H1 (cell line): ENCODE results near the gene RABL3. TPM values are rescaled to one million over a fixed set of nuclear protein-coding genes. Genes with fewer than 3 reads are reported as not detected.
A peak's percentile ranks its signal among the peaks of the same experiment; 100 is the strongest.

ENCODE experiments used
- BACH1 ChIP-seq: IDR thresholded peaks from 2 replicates; pipeline ENCODE4 v1.6.1; 2012; ENCODE audit warnings: low read length, improper control_type of control experiment
- BCL11A ChIP-seq, 2 experiments: IDR thresholded peaks; one replicate each; pipeline ENCODE4 v1.6.1; 2011; ENCODE audit warnings: low read depth in 2 of 2, low read length in 2 of 2, mild to moderate bottlenecking in 2 of 2
- CBX8 ChIP-seq: fragments of 300-800, 300-1000 bp; sonication (generic); IDR thresholded peaks from 2 replicates; pipeline ENCODE4 v1.7.1; 2016; ENCODE audit warnings: low read depth, low read length, borderline replicate concordance
- CHD2 ChIP-seq: IDR thresholded peaks from 2 replicates; pipeline ENCODE4 v1.6.1; 2012; ENCODE audit warnings: low read length, improper control_type of control experiment
- CTCF ChIP-seq, 3 experiments: IDR thresholded peaks; 1 replicate in 2 of 3; 2 replicates in 1 of 3; pipeline versions ENCODE4 v1.5.1 to v1.6.1; 2011; ENCODE audit warnings: low read length in 3 of 3, mild to moderate bottlenecking in 3 of 3, inconsistent platforms in 2 of 3, low read depth in 1 of 3, moderate library complexity in 1 of 3; ENCODE audit not compliant: insufficient read depth in 1 of 3; ENCODE audit errors: control extremely low read depth in 1 of 3
- E2F6 ChIP-seq: IDR thresholded peaks from 2 replicates; pipeline ENCODE4 v1.6.1; 2012; ENCODE audit warnings: inconsistent platforms
- EP300 ChIP-seq, 2 experiments: IDR thresholded peaks; 1 replicate in 1 of 2; 2 replicates in 1 of 2; pipeline ENCODE4 v1.6.1; 2011 to 2012; ENCODE audit warnings: low read depth in 2 of 2, low read length in 2 of 2, mild to moderate bottlenecking in 2 of 2, borderline replicate concordance in 1 of 2, inconsistent platforms in 1 of 2, moderate library complexity in 1 of 2
- EZH2 ChIP-seq: fragments of 200-600 bp; sonication (generic); IDR thresholded peaks from 2 replicates; pipeline ENCODE4 v1.7.1; 2012; ENCODE audit warnings: low read depth, mild to moderate bottlenecking, moderate library complexity, low read length, inconsistent platforms; ENCODE audit not compliant: severe bottlenecking
- KDM4A ChIP-seq: IDR thresholded peaks from one replicate; pipeline ENCODE4 v1.7.1; 2012; ENCODE audit warnings: low read depth, mild to moderate bottlenecking, moderate library complexity, low read length, inconsistent platforms; ENCODE audit not compliant: severe bottlenecking
- PHF8 ChIP-seq: fragments of 200-600 bp; sonication (generic); conservative IDR thresholded peaks from 2 replicates; pipeline ENCODE4 v1.7.1; 2012; ENCODE audit warnings: low read depth, mild to moderate bottlenecking, inconsistent platforms, low read length, moderate library complexity
- POLR2A ChIP-seq, 2 experiments: IDR thresholded peaks; 1 replicate in 1 of 2; 2 replicates in 1 of 2; pipeline ENCODE4 v1.6.1; 2011; ENCODE audit warnings: low read depth in 2 of 2, low read length in 2 of 2, mild to moderate bottlenecking in 2 of 2; ENCODE audit errors: control extremely low read depth in 1 of 2
- POLR2AphosphoS5 ChIP-seq: IDR thresholded peaks from 2 replicates; pipeline ENCODE4 v1.6.1; 2011; ENCODE audit warnings: low read depth, low read length
- RFX5 ChIP-seq: IDR thresholded peaks from 2 replicates; pipeline ENCODE4 v1.6.1; 2011; ENCODE audit warnings: low read depth, low read length, improper control_type of control experiment, borderline replicate concordance
- RXRA ChIP-seq: IDR thresholded peaks from 2 replicates; pipeline ENCODE4 v1.6.1; 2011; ENCODE audit warnings: low read depth, mild to moderate bottlenecking, low read length, moderate library complexity; ENCODE audit not compliant: insufficient read depth
- SAP30 ChIP-seq: fragments of 300-600 bp; sonication (generic); IDR thresholded peaks from 2 replicates; pipeline ENCODE4 v1.7.1; 2012; ENCODE audit warnings: low read length, moderate library complexity, mild to moderate bottlenecking, inconsistent platforms; ENCODE audit not compliant: insufficient read depth, insufficient replicate concordance
- SIN3A ChIP-seq, 2 experiments: IDR thresholded peaks in 1 of 2; conservative IDR thresholded peaks in 1 of 2; 2 replicates each; pipeline ENCODE4 v1.6.1; 2011 to 2012; ENCODE audit warnings: low read length in 2 of 2, improper control_type of control experiment in 1 of 2, low read depth in 1 of 2, mild to moderate bottlenecking in 1 of 2
- SIX5 ChIP-seq: IDR thresholded peaks from 2 replicates; pipeline ENCODE4 v1.6.1; 2011; ENCODE audit warnings: mild to moderate bottlenecking, low read depth, low read length
- SP1 ChIP-seq: IDR thresholded peaks from 2 replicates; pipeline ENCODE4 v1.6.1; 2011; ENCODE audit warnings: low read depth, low read length
- SP4 ChIP-seq: IDR thresholded peaks from 2 replicates; pipeline ENCODE4 v1.6.1; 2012; ENCODE audit warnings: low read length, inconsistent platforms
- TAF1 ChIP-seq: IDR thresholded peaks from 2 replicates; pipeline ENCODE4 v1.6.1; 2011; ENCODE audit warnings: mild to moderate bottlenecking, low read depth, low read length
- TAF7 ChIP-seq: optimal IDR thresholded peaks from 2 replicates; pipeline ENCODE3; 2011; ENCODE audit warnings: low read depth, mild to moderate bottlenecking, inconsistent platforms, low read length, moderate library complexity, borderline replicate concordance
- YY1 ChIP-seq: IDR thresholded peaks from 2 replicates; pipeline ENCODE4 v1.6.1; 2011; ENCODE audit warnings: low read depth, mild to moderate bottlenecking, low read length
- polyA plus RNA-seq, 7 experiments: library from polyadenylated mRNA; depleted of rRNA in 3 of 7; stranded (reverse) in 5 of 7; unstranded in 2 of 7; fragments of >200 nt in 5 of 7; fragments of 200-250 nt in 2 of 7; gene quantifications; 1 replicate in 5 of 7; 2 replicates in 1 of 7; 4 replicates in 1 of 7; pipeline versions ENCODE4 v1.2.1 to v1.2.3, GENCODE V29; 2011 to 2013; ENCODE audit warnings: missing spikeins in 2 of 7, mixed read lengths in 2 of 7
- total RNA-seq: library from RNA; stranded (reverse); fragmentation: NEBNext Ultra II Directional; extraction: Animal tissue kit (Norgen Biotek cat#: 25700); gene quantifications from 2 replicates; pipeline ENCODE4 v1.2.1, GENCODE V29; 2021

RABL3 gene
- total and polyA plus RNA-seq, 2 of the 8 experiments (the other 6 are each of a cell fraction or from before 2014, with no cell fraction given), result 4.4 to 19.2 TPM

DNA sequence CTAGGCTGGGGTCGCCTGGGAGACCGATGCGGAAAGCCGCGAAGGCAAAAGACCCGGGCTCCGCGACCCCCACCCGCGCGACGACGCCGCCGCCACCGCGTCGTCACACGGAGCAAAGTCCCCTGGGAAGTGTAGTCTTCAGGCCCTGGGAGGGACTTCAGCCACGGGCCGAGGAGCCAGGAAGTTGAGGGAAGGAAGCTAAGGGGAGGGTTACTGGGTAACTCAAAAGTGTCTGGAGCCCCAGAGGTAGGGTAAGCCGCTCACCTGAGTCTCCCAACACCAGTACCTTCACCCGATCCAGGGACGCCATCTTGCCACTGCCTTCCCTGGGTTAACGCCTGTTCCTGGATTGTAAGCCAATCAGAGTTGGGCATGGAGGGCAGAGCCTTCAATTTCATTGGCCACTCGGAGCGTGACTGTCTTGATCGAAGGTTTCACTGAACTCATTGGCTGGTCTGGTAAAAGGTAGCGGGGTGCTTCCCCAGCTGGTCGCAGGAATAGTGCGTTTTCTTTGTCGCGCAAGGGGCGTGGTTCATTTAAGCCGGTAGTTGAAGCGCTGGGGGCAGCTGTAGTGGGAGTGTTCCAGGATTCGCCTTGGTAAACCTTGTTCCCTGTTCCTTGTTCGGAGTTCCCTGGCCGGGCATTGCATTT lies at the start of gene RABL3, which contains the start of gene GTF2E1 (continued):
- TF ChIP-seq CTCF (IDR thresholded peaks at IDR 0.05; ENCODE audit: control extremely low read depth in 1 of 3, insufficient read depth in 1 of 3, low read depth in 1 of 3, low read length in 3 of 3) (no peak), TAF7 (peak; percentile 64), POLR2AphosphoS5 (peak; percentile 91), E2F6 (peak; percentile 72; the same call in 1 of the 2 replicates), TAF1 (peak; percentile 92), YY1 (peak; percentile 98), CHD2 (peak; percentile 8; the same call in 1 of the 2 replicates), POLR2A (IDR thresholded peaks at IDR 0.05; ENCODE audit: control extremely low read depth in 1 of 2, low read depth in 2 of 2, low read length in 2 of 2) (peak; percentile 83 to 97), SP1 (peak; percentile 88), SAP30 (peak; percentile 91), BACH1 (no peak), PHF8 (peak; percentile 89), SIX5 (peak; percentile 56), SP4 (no peak), CBX8 (no peak), KDM4A (peak; percentile 94), EP300 (IDR thresholded peaks at IDR 0.05; ENCODE audit: borderline replicate concordance in 1 of 2, low read depth in 2 of 2, low read length in 2 of 2) (no peak), SIN3A (conservative IDR thresholded peaks at IDR 0.05 in 1 of 2, IDR thresholded peaks at IDR 0.05 in 1 of 2; ENCODE audit: low read depth in 1 of 2, low read length in 2 of 2) (peak; percentile 57 to 94; a peak in 3 of 4 replicates), RXRA (no peak), EZH2 (no peak), BCL11A (IDR thresholded peaks at IDR 0.05; ENCODE audit: low read depth in 2 of 2, low read length in 2 of 2) (no peak), RFX5 (no peak)
